OCI-LY3 (cell line): Measurements from ENCODE around the gene UPK3B.
"Not testable (repeated sequence)": the region's sequence is repeated elsewhere in the genome, so short reads cannot be mapped to it uniquely, and the experiment has no call there.

Source experiments
- CTCF ChIP-seq: fragments of 200-600, 300-600 bp; sonication (generic); IDR thresholded peaks from 2 replicates; pipeline ENCODE4 v1.5.1; 2014; ENCODE audit warnings: antibody characterized with exemption, low read length, low read depth
- EZH2phosphoT487 ChIP-seq: fragments of 200-600 bp; shearing (Covaris generic); IDR thresholded peaks from 2 replicates; pipeline ENCODE4 v1.6.1; 2018; ENCODE audit warnings: antibody characterized with exemption, mixed run types, low read depth

GRCh38 chr7:76495717-76496116 is 14.6 kb upstream of the UPK3B start:
- TF ChIP-seq CTCF, EZH2phosphoT487: not testable (repeated sequence)
